HL-60 (cell line): ENCODE data around the gene GRK5.

Experiments
- GABPA ChIP-seq: IDR thresholded peaks from 2 replicates; pipeline ENCODE4 v1.6.1; 2012; ENCODE audit warnings: low read depth
- POLR2AphosphoS5 ChIP-seq: IDR thresholded peaks from 2 replicates; pipeline ENCODE4 v1.6.1; 2012; ENCODE audit warnings: low read depth
- TF ChIP-seq, protein P1 (sequence below): IDR thresholded peaks from one replicate; pipeline ENCODE4 v1.5.1; 2011; ENCODE audit warnings: low read length, control low read depth, inconsistent platforms; ENCODE audit not compliant: insufficient read depth

- TF ChIP-seq, protein P1, sequence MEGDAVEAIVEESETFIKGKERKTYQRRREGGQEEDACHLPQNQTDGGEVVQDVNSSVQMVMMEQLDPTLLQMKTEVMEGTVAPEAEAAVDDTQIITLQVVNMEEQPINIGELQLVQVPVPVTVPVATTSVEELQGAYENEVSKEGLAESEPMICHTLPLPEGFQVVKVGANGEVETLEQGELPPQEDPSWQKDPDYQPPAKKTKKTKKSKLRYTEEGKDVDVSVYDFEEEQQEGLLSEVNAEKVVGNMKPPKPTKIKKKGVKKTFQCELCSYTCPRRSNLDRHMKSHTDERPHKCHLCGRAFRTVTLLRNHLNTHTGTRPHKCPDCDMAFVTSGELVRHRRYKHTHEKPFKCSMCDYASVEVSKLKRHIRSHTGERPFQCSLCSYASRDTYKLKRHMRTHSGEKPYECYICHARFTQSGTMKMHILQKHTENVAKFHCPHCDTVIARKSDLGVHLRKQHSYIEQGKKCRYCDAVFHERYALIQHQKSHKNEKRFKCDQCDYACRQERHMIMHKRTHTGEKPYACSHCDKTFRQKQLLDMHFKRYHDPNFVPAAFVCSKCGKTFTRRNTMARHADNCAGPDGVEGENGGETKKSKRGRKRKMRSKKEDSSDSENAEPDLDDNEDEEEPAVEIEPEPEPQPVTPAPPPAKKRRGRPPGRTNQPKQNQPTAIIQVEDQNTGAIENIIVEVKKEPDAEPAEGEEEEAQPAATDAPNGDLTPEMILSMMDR = no peak
- TF ChIP-seq POLR2AphosphoS5 (no peak), GABPA (no peak)
These were observed 46.2 kb downstream of the GRK5 start for GRCh38 chr10:119253433-119254174.
